ENCODE measurements around the gene KIZ.
"Not testable (repeated sequence)": the region's sequence is repeated elsewhere in the genome, so short reads cannot be mapped to it uniquely, and the experiment has no call there.

The KIZ gene

DNA sequence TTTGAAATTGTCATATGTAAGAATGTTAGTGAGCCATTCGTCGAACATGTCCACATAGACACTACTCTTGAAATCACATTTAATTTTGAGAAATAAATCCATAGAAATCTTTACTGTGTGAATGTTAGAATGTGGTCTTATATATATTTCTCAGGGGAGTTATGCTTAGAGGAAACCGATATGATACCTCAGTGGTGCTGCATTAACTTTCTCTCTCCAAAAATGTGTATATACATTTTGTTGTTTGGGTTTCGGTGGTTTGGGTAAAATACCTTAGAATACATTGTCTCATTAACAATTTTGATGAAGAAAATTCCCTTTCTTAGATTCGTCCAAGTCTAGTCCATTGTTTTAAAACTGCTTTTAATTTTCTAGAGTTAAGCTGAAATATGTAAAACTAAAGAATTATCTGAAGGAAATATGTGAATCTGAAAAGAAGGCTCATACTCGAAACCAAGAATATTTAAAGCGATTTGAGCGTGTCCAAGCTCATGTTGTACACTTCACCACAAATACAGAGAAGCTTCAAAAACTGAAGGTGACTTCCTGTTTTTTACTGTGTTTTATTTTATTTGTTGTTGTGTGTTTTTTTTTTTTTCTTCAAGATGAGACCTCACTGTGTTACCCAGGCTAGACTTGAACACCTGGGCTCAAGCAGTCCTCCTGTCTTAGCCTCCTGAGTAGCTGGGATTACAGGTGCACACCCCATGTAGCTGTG, 10.3 kb downstream of the KIZ start:
- in situ Hi-C loops (cut with MboI; ENCODE audit: low sequenced_read_pairs) = no loop called here

DNA sequence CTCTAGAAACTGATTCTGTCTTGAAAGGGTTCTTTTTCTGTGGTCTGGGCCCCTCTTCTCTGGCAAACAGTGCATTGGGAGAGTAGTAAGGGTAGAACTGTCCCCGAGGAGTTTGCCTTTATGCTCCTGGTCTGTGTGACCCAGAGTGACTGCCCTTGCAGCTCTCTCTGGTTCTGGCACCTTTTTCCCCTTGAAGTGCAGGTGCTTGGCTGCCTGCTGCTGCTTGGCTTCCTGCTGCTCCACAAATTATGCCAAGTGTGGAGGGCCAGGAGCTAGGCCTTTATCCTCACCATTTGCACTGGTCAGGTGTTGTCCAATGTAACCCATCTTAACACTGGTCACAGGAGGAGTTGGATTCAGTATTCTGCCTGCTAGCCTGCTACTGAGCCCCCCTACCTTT, 11.2 kb downstream of the KIZ start:
- in situ Hi-C loops (cut with MboI; ENCODE audit: low sequenced_read_pairs) = no loop called here

DNA sequence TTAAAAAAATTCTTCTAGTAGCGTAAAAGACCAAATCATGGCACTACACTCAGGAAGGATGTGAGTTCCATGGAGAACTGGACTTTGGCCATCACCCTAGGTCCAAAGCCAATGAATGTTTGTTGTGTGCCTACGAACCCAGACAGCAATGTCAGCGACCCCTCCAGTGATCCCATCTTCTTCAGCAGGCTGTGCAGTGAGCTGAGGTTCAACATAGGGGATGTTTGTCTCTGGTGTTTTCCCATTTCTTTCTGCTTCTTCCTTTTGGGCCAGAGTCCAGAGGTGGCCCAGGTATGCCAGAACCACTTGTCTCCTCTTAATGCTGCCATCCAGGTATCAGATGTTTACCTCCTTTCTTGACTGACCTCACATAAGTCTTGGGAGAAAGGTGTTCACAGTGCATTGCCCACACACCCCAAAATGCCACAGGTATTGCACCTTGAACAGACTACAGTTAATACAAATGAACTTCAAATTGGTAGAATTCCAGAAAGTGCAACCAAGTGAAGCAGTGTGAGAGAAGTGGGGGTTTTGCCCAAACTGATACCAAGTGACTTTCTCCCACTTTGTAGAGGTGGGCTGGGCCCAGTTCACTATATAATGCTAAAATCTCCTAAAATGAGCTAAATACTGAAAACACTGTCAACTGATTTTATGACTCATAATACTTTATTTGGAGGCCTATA, 14.1 kb downstream of the KIZ start:
- in situ Hi-C loops (cut with MboI; ENCODE audit: low sequenced_read_pairs) = no loop called here

DNA sequence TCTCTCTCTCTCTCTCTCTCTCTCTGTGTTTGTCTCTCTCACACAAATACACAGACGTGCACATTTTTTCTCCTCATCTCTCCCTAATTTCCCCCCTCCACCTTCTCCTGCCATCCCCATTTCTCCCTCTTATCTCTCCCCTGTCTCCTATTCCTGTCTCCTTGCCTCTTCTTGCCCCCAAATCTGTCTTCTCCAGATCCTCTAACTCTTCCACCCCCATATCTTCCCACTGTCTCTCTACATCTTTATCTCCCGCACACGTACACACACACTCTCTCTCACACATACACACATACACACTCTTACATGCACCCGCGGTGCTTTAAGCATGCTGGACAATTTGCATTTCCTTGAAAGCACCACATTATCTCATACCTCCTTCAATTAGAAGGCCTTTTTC, 15.9 kb downstream of the KIZ start:
- in situ Hi-C loops (cut with MboI; ENCODE audit: low sequenced_read_pairs) = no loop called here

DNA sequence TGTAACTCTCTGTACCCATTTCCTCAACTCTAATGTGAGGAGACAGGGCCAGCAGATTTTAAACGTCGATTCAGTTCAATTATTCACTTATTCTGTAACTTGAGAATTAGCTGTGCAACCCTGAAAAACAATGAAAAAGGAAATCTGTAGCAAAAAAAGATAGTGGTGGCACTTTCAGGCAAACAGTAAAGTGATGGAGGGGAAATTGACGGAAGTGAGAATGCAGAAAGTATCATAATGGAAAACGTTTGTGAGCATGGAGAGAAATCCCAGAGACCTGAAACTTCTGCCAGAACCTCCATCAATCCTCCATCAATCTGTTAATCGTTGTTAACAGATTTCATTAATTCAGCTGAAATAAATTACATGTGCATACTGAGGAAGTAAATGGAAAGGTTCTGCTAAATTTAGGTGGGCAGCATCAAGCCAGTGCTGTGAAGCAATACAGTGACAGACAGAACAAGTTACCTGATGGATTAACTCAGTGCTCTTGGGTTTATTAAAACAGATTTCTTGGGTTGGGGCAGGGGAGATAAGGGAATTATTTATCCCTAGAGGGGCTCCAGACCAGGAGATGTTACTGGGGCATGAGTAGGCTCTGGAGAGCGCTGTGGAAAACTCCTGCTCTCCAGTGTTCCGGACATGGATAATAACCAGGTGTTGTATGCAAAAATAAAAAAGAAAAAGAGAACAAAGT, 17.5 kb downstream of the KIZ start:
- in situ Hi-C loops (cut with MboI; ENCODE audit: low sequenced_read_pairs) = no loop called here

DNA sequence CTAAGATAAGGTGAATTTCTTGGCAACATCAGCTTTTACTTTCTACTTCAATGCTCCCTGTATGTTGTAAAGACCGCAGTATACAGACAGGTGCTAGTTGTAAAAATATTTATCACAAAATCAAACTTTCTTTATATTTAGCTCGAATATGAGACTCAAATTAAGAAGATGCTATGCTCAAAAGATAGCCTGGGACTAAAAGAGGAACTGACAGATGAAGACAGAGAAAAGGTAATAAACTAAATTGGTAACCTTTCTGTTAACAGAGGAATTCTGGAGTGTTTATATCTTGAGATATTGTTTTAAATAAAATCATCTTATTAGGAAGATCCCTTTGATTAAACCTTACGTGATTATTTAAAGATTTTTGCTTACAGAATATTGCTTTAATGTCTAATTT, 19.5 kb downstream of the KIZ start:
- in situ Hi-C loops (cut with MboI; ENCODE audit: low sequenced_read_pairs) = no loop called here

DNA sequence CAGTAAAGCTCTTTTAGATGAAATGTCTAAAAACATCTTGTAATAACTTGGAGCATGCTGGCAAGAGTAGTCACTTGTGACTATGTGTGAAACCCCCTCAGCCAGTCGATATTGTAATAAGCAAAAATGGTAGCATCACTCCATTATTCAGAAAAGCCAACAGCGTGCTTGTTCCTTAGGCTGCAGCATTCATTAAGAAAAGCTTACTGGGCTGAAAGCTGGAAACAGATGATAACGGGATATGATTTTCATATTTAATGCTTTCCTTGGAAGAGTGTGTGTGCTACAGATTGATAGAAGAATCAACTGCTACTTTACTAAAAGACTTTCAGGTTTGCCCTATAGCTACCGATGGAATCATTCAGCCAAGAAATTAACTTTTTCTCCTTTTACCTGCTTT, 20.3 kb downstream of the KIZ start:
- in situ Hi-C loops (cut with MboI; ENCODE audit: low sequenced_read_pairs) = no loop called here

DNA sequence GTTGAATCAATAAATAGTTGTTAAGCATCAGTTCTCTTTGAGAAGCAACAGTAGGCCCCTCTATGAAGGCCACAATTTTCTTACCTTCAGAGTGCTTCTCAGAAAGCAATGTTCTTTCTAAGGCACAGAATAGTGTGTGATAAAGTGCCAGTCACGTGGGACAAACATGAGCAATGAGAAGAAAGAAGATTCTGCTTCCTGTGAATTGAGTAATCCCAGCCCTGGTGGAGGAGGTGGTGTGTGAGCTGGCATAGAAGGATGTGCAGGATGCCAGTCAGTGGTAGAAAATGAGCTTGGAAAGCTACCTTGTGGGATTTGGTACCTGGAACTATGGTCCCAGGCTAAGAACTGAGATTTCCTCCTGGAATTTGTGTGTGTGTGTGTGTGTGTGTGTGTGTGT, 21.7 kb downstream of the KIZ start:
- in situ Hi-C loops (cut with MboI; ENCODE audit: low sequenced_read_pairs) = no loop called here

DNA sequence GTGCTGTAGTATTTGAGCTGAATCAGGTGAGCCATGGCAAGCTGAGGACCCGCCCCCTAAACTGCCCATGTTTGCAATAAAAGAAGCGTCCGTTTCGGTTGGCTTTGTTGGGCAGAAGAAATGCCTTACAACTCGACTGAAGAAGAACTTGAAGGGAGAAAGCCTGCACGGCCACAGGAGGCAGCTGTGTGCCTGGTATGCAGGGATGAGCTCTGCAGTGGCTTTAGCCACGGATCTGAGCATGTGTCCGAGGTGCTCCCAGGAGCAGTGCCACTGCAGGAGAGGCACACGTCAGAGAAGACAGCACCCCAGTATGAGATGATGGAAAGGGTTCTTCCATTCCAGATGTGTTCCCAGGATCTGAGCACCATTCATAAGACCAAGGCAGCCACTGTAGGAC, 23.5 kb downstream of the KIZ start:
- in situ Hi-C loops (cut with MboI; ENCODE audit: low sequenced_read_pairs) = no loop called here

DNA sequence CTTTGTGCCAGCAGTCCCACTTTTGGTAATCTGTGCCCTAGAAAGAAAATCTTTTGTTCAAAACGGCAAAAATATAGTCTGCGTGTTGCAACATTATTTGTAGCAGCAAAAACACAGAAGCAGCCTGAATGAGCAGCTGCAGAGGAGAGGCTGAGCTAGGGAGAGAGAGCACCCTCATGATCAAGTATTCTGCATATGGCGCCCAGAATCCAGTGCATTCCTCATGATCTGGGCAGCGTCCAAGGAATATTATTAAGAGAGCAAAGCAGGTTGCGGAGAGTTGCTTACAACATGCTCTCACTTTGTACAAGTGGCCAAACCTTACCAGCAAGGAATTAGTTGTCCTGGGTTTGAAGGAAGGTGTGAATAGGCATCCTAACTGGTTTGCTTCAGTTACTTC, 25.9 kb downstream of the KIZ start:
- in situ Hi-C loops (cut with MboI; ENCODE audit: low sequenced_read_pairs) = no loop called here

DNA sequence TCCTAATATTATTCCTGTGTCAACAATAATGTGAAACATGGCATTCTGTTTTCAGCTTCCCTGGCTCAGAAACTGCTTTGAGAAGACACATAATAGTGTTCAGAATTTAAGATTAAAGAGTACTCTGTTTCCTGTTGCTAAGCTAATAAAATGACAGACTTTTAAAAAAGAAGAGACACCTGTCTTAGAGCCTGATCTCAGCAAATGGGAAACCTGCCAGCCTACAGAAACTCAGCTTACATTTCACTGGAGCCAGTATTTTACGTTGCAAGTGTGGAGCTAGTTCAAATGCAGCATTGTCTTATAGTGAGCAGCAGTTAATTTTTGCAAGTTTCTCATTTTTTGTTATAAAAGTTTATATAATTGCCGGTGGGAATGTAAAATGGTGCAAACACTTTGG, 28.8 kb downstream of the KIZ start:
- in situ Hi-C loops (cut with MboI; ENCODE audit: low sequenced_read_pairs) = no loop called here

DNA sequence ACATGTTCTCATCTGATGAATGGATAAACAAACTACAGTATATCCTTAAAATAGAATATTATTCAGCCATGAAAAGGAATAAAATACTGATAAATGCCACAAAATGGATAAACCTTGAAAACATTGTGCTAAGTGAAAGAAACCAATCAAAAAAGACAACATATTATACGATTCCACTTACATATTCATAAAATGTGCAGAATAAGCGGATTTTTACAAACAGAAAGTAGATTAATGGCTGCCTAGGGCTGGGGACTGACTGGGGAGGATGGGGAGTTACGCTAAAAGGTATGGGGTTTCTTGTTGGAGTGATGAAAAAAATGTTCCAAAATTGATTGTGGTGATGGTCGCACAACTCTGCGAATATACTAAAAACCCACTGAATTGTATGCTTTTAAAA, 29.4 kb downstream of the KIZ start:
- in situ Hi-C loops (cut with MboI; ENCODE audit: low sequenced_read_pairs) = no loop called here

DNA sequence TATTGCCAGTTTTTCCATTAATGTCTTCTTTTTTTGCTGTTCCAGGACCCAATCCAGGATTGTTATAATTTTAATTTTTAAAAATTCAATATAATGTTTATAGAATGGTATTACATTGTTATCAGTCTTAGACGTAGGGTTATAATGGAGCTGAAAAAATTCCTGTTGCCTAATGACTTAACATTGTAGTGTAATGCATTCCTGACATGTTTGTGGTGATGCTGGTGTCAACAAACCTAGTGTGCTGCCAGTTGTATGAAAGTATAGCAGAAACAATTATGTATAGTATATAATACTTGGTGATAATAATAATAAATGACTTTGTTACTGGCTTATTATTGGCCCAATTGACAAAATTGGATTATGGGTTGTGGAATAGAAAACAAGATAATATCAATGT, 30.4 kb downstream of the KIZ start:
- in situ Hi-C loops (cut with MboI; ENCODE audit: low sequenced_read_pairs) = no loop called here

DNA sequence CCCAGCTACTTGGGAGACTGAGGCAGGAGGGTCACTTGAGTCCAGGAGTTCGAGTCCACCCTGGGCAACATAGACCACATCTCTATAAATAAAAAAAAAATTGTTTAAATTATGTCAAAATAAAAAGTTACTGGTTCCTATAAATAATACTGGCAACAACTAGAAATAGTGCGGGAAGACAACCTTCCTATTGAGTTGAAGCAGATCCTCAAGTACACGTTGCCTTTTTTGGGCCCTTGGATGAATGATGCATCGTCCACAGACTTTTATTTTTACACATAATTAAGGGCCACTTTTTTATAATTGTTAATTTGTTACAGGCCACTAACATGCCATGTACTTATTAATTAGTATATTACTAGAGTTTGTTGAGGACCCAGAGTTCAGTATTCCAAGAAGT, 31.1 kb downstream of the KIZ start:
- in situ Hi-C loops (cut with MboI; ENCODE audit: low sequenced_read_pairs) = no loop called here

DNA sequence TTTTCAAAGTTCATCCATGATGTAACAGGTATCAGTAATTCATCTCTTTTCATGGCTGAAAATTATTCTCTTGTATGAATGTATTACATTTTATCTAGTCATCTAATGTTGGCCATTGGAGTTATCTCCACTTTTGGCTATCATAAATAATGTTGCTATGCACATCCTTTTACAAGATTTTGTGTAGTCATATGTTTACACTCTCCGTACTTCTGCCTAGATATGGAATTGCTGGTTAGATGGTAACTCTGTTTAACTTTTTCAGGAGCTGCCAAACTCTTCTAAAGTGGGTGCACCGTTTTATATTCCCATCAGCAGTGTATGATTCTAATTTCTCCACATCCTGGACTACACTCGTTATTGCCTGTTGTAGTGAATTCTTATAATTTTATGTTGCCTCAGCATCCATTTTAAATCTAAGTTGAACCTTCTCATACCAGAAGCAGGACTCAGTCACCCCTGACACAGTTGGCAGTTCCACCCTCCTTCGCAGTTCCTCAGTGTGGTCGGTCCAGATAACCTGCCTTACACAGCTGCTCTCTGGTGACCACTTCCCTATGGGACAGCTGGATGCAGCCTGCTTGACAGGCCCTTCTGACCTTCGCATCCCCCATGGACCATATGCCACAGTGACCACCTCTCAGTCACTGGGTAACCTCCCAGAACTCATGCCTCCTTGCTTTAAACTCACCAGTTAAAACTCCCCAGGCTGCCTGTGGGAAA, 33.9 kb downstream of the KIZ start:
- in situ Hi-C loops (cut with MboI; ENCODE audit: low sequenced_read_pairs) = no loop called here

DNA sequence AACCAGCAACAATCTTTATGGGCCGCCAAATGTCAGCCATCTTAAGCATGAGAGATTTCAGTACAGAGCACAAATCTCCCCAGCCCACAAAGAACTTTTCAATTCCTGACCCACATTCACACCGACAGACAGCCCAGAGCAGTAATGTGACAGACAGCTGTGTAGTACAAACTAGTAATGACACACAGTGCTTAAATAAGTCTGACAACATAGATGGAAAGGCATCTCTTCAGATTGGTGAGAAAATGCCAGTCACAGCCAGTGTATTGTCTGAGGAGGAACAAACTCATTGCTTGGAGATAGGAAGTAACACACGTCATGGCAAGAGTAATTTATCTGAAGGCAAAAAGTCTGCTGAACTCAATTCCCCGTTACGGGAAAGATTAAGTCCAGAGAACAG, 36.0 kb downstream of the KIZ start:
- in situ Hi-C loops (cut with MboI; ENCODE audit: low sequenced_read_pairs) = no loop called here

DNA sequence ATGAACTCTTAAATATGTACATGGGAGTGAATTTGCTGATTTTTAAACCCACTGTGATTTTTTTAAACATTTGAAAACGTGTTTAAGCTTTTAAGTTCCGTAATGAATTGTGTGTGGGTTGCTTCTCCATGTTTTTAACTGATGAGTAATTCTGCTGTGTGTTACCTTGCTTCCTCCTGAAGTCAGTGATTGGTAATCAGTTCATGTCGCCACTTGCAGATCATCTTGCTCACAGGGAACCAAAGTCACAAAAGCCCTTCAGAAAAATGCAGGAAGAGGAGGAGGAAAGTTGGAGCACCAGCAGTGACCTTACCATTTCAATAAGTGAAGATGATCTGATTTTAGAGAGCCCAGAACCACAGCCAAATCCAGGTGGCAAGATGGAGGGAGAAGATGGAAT, 36.7 kb downstream of the KIZ start:
- in situ Hi-C loops (cut with MboI; ENCODE audit: low sequenced_read_pairs) = no loop called here

DNA sequence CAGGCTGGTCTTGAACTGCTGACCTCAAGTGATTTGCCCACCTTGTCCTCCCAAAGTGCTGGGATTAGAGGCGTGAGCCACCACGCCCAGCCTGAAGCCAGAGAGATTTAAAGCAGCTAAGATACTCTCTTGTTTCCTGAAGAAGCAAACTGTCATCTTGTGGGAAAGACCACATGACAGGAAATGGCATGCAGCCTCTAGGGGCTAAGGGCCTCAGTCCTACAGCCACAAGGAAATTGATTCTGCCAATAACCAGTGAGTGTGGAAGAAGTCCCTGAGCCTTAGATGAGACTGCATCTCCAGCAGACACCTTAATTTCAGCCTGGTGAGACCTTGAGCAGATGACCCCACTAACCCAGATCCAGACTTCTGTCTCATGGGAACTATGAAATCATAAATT, 40.9 kb downstream of the KIZ start:
- in situ Hi-C loops (cut with MboI; ENCODE audit: low sequenced_read_pairs) = no loop called here

DNA sequence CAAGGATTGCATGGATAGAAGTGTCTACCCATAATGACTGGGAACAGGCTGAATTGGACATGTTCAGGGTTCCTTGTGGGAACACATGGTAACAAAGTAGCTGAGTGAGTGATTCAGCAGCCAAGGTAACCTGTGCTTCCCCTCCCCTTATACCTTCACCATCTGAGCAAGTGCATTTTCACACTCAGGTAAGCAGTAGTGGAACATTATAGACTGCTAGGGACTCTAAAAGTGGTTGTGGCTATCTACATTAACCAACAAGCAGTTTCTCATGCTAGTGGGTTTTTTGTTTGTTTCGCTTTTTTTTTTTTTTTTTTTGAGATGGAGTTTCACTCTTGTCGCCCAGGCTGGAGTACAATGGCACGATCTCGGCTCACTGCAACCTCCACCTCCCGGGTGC, 41.4 kb downstream of the KIZ start:
- in situ Hi-C loops (cut with MboI; ENCODE audit: low sequenced_read_pairs) = no loop called here

DNA sequence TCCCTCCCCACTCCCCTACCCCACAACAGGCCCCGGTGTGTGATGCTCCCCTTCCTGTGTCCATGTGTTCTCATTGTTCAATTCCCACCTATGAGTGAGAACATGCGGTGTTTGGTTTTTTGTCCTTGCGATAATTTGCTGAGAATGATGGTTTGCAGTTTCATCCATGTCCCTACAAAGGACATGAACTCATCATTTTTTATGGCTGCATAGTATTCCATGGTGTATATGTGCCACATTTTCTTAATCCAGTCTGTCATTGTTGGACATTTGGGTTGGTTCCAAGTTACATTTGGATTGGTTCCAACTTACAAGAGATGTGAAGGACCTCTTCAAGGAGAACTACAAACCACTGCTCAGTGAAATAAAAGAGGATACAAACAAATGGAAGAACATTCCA, 42.2 kb downstream of the KIZ start:
- in situ Hi-C loops (cut with MboI; ENCODE audit: low sequenced_read_pairs) = not testable (repeated sequence)

DNA sequence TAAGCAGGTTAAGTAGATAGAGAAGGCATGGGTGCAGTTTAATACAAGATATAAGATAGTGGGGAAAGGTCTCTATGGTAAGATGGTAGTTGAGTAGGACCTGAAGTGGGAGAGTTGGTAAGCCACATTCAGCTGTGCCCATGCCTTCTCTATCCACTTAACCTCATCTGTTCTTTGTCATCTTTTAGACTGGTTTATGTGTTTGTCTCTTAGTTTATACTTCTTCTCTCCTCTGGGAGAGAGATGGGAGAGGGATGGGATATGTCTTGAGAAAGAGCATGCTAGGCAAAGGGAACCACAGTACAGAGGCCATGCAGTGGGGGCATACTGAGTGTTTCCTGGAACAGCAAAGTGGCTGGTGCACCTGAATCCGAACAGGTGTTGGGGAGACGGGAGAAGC, 46.7 kb downstream of the KIZ start:
- in situ Hi-C loops (cut with MboI; ENCODE audit: low sequenced_read_pairs) = no loop called here

DNA sequence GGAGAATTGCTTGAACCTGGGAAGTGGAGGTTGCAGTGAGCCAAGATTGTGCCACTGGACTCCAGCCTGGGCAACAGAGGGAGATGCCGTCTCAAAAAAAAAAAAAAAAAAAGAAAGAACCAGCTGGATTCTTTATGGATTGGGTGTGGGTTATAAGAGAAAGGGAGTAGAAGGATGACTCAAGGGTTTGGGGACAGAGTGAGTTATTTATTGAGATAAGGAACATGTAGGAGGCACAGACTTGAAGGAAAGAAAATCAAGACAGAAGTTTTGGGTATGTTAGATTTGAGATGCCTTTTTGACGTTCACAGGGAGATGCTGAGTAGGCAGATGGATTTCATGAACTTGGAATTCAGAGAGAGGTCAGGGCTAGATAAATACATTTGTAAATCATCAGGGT, 47.6 kb downstream of the KIZ start:
- in situ Hi-C loops (cut with MboI; ENCODE audit: low sequenced_read_pairs) = no loop called here

Data from hTERT RPE-1 (cell line).